TTC549 (cell line): ENCODE measurements around the gene NOX4.
"Not testable (repeated sequence)": the region's sequence is repeated elsewhere in the genome, so short reads cannot be mapped to it uniquely, and the experiment has no call there.

ENCODE experiments used
- FAIRE-seq: peaks from 2 replicates; lab custom pipeline; 2012; peaks lifted over from hg19 to GRCh38; lab: Jason Lieb, UNC

The NOX4 gene

DNA sequence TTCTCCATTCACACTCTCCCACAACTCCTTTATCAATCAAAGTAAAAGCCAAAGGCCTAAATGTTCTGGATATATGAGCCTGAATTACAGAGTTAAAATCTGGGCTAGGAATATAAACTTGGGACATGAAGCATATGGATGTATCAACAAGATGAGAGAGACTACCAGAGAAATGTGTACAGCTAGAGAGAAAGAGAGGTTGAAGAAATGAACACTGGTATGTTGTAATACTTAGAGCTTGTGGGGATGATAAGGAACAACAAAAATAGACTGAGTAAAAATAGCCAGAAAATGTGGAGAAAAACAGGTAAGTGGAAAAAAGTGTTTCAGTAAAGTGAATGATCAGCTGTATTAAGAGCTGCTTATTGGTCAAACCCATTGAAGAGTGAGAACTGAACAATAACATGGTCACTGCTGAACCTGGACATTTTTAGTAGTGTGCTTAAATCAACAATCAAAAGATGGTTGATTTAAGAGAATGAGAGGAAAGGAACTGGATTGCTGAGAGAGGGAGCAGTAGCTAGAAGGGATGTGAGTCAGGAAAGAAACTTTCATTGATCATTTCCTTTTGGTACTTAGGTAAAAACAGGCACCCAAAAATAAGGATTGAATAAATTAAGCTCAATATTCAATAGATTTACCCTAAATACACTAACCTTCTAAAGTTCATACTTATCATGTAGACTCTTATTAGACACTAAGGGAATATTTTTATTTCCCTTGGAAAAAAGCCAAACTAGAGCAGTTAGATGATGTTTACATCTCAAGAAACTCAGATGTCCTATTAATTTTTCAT is 111.0 kb downstream of the NOX4 start:
- FAIRE-seq, result not testable (repeated sequence)

DNA sequence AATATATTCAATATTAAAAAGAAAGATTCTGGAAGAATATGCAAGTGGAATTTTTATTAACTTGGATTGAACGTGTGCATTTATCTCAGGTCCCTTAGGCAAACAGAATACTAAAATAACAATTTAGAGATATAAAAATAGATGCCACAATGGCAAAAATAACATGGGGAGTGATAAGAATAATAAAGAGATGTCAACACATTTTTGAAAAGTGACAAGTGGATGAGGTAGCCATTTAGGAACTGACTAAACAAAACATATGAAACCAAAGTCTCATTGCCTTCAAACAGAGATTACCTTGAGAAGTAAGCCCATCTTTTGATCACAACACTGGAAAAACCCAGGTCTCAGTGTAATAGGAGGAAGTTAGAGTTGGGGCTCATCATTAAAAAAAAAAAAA is 112.2 kb downstream of the NOX4 start:
- FAIRE-seq, result not testable (repeated sequence)

DNA sequence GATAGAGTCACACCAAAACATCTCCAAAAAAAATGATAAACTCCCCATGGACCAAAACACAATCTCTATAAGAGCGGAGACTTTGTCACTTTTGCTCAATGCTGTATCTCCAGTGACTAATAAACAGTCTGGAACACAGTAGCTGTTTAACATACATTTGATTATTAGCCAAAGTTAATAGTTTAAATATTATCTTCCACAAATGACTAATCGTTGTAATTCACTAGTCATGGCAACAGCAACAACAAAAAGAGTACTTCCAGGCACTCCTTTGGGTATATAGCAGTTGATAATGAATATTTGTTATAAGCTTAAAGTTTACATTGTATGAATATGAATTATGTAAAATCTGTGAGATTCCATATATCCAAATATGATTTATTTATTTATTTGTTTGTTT is 121.8 kb downstream of the NOX4 start:
- not testable (repeated sequence) for FAIRE-seq

DNA sequence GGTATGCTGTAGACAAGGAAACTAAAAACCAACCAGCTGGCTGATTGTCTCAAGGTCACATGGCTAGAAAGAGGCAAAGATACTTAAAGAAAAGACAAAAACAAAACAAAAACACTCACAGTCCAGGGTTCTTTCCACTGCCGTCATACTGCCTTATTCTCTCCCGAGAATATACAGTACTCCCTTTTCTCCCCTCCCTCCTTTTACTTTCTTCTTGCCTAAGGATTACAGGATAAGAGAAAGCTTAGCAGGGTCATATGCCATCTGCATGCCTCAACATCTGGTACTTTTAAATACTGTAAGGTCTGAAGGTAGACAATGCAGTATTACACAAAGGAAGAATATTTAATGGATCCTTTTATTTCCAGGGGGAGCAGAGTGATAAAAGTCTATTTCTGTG is 126.3 kb downstream of the NOX4 start:
- not testable (repeated sequence) for FAIRE-seq

DNA sequence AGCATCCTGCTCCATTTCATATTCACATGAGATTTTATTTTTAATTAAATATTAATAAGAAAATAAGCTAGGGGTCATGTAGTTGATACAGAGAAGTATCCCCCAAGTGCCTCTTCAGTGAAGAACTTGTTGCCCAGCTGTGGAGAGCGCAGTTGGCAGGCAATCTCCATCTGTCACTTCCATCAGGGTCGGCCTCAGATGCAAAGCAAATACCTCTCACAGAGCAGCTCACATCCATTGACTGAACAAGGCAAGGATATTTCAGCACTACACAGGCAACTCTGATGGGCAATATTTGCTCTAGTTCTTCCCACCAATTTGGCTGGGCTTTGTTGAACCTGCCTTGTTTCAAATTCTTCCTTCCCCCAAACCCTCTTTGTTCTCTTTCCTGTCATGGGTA is 129.4 kb downstream of the NOX4 start:
- FAIRE-seq, result no peak

DNA sequence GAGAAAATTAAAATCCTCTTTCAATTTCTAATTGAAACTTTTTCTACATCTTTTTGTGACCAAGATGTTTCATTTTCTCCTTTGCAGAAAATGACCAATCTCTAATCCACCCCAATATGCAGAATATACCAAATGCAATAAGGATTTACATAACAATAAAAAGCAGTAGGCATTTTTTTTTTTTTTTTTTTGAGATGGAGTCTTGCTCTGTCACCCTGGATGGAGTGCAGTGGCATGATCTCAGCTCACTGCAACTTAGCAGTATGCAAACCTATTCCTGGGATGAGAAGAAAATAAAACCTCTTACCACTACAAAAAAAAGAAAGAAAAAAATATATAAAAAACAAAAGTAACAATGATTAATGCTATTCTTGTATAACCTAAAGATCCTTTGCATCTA is 132.0 kb downstream of the NOX4 start:
- not testable (repeated sequence) for FAIRE-seq

DNA sequence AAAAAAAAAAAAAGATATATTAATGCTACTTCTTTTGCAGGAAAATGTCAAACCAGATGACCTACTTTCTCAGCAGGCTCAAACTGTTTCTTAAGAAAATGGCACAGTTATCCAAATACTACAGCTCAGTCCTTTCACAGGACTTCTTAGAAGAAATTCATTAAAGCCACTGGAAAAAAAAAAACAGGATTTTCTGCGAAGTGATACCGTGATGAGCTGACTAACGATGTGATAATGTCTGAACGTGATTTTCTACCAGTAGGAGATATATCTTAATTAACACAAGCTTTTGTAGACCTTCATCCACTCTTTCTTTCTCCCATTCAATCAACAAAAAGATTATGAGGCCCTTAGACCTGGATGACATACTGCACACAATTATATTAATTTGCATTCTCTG is 132.4 kb downstream of the NOX4 start:
- no peak for FAIRE-seq

DNA sequence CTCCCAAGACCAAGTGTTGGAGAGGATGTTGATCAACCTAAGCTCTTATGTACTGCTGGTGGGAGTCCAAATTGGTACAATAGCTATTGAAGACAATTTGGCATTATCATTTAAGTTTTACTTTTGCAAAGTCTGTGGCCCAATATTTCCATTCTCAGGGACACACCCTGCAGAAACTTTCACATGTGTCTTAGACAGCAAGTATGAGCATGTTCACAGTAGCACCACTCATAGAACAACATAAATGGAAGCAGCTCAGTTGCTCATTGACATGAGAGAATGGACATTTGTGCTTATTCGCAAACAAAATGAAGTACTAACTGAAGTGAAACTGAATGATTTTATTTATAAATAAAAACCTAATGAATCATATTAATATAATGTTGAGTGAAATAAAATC is 135.5 kb downstream of the NOX4 start:
- no peak for FAIRE-seq

DNA sequence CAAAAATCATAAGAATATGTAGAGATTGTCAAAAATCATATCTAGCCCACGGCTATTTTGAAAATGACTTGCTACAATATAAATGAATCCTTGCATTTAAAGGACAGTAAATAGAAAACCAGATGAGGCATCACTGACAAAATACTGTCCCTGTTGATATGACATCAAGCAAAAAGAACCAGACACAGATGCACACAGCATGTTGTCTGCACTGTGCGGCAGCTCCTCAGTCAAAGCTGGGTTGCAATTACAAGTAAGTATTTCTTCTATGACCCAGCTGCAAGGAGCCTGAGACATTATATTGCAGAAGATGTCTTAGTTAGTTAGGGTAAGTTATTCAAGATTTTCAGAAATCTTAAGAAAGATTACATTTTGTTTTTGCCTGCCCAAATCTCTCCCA is 136.7 kb downstream of the NOX4 start:
- not testable (repeated sequence) for FAIRE-seq

DNA sequence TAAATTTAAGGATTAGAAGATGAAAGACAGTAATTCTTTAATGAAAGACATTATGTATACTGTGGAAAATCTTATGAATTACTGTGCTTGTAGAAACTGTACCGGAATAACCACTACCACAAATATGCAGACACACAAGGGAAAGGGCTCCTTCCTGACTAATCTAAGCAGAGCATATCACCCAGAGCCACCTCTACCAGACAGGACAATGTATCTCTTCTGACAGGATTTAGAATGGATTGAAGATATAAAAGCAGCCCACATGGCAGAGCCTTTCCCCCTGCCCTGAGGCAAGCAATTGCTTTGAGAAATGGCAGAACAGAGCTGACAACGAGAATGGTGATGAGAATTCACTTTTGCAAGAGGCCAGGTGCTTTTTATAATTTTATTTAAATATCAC is 144.1 kb downstream of the NOX4 start:
- no peak for FAIRE-seq

DNA sequence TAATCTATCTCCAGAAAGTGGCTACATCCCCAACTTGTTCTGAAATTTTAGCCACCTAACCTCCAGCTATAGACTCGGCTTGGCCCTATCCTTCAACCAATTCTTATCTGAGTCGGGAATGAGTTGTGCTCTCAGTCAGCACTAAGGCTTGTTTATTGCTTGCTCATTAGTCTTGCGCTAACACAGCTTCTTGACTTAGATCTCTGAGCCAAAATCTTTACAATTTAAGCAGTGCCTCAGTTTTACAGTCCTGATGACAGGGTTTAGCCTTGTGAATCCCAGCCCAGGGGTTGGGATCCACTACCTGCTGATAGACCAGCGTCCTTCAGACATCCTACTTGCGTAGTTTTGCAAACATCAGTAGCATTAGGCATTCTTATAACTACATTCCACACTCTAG is 144.6 kb downstream of the NOX4 start:
- FAIRE-seq, result no peak

DNA sequence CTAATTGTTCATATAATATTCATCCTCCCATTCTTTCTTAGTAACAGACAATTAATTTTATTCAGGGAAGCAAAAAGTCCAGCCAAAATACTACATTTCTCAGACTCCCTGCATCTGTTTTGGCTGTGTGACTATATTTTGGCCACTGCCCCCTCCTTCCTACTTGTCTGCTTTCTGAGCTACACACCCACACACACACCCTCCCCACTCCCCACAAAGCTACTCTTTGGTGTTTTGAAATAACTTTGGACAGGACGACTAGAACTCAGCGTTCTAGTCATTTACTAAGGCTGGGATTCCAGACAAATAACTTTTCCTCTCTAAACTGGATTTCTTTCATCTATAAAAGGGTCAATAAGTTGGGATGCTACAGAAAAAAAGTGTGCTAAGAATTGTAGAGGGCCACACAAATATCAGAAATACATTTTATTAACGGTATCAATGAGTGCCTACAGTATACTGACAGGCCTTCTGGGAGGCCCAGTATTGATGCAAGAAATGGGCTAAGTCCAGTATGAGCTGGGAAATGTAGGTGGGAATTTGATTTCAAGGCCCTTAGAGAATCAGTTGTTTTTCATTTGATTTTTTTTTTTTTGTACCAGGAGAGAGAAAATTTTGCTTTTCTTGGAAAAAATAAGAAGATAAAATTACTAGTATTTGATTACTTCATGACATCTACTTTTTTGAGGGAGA is 148.1 kb downstream of the NOX4 start:
- FAIRE-seq, result not testable (repeated sequence)

DNA sequence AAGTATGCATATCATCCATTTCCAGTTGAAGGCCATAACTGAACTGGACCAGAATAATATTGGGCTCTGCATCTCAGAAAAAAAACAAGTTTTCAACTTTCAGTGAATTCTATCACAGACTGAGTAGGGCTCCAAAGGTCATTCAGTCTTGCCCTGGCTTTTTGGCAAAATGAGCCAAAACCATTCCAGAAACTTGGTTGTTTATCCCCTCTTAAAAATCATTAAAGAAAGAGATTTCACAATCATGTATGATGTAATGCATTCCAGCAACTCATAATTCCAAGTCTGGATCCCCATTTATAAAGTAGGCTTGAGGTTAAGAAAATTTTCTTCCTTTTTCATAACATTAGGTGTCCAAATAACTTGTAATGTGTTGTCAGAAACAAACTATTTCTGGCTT is 150.7 kb downstream of the NOX4 start:
- not testable (repeated sequence) for FAIRE-seq

DNA sequence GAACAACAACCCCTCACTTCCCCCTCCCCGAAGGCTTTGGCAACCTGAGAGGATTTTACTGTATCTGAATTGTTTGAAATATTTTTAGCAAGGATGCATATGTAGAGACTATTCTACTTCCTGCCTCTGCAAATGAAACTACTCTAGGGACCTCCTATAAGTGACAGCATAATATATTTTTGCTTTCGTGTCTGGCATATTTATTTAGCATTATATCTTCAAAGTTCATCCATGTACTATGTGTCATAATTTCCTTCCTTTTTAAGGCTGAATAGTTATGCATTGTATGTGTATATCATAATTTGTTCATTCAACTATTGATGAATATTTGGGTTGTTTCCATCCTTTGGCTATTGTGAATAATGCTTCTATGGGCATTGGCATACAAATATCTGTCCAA is 153.1 kb downstream of the NOX4 start:
- FAIRE-seq, result not testable (repeated sequence)

DNA sequence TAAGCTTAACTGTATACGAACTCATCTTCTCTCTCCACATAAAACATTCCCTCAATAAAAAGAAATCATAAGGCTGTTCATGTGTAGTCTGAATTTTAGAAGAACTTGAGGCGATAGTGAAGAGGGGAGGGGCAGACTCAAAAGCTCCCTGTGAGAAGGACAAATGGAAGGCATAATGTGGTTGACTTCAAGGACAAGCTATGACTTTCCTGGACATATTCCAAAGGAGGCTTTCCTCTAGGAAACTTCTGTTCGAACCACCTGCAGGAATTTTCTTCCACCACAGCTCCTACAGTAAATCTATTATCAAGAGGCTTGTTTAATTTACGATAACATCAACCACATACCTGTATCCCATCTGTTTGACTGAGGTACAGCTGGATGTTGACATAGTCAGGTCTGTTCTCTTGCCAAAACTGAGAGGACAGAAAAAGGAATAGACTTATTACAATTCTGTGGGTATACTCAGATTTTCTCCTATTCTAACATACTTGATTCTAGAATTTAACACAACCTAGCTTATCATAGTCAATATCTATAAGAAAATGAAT is 154.0 kb downstream of the NOX4 start:
- not testable (repeated sequence) for FAIRE-seq

DNA sequence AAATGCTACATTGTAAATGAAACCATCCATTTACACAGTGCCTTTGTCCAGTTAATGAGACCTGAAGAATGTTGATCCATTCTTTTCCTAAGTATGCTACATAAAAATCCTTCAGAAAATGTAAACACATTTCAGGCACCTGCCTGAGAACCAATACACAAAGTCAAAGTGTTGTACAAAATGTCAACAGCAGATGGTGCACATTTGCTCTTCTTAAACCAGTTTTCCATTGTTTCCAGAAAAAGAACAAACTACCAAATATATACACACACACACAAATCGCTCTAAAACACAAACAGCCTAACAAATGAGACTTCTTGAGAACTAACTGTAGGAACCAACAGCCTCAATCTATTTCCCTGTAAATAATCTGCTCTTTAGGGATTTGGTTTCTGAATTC is 157.5 kb downstream of the NOX4 start:
- not testable (repeated sequence) for FAIRE-seq

DNA sequence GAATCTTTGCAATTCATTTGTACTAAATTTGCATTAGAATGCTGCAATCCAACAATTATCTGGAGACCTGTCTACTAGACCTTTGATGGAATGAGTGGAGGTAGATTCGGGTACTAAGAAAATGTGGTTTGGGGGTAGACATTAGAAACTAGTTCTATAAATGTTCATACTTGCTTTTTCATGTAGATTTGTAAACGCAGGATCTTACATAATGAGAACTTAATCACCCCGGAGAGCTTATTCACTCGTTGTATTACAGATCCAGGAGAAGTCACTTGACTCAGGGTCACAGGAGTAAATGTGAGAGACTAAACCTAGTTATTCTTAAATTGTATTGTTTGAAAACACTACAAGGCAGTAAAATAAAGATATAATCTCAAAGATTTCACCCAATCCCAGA is 159.2 kb downstream of the NOX4 start:
- not testable (repeated sequence) for FAIRE-seq

DNA sequence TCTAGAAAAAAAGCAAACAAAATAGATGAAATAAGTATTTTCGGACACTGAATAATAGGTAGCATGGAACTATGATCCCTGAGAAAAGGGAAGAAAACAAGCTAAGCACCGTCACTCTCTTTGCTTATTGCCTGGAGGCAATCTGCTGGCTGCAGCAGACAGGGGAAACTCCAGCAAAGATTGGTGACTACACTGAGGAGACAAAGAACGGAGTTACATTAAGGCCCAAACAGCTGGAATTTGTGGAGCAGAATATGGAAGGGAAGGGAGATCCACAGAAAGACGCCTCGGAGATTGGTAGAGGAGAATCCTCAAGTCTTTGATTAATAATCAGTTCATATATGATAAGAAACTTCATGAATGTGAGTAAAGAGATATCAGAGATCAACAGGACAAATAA is 163.3 kb downstream of the NOX4 start:
- FAIRE-seq, result no peak

DNA sequence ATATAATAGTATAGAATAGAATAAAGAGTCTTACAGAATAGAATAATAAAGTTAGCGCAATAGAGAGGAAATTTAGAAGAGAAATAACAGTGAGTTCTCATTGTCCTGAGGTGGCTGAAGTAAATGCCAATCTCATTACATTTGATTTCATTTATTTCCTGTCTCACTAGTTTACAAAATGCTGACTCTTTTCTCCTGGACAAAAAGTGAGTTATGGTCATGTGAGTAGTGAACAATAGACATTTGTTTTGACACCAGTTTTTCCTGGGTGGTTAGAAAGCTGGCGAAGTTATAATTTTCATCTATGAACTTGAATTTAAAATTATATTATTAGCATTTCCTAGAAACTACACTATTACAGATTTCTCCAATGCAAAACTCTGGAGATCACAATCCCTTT is 169.8 kb downstream of the NOX4 start:
- no peak for FAIRE-seq

DNA sequence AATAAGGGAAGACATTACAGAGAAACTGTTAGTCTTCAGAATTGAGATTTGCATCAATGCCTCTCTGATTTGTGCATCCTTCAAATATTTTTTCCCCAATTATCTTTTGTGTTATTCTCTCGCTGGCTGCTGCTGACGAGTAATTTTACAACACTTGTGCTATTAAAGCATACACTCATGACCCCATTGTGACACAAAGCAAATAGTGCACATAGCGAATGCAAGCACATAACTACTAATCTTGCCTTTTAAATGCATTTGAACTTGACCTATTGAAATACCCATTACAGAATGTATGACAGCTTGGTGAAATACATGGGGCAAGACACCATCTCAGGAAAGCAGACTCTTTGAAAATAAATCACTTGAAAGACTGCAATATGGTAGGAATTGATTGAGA is 180.6 kb downstream of the NOX4 start:
- FAIRE-seq, result not testable (repeated sequence)

DNA sequence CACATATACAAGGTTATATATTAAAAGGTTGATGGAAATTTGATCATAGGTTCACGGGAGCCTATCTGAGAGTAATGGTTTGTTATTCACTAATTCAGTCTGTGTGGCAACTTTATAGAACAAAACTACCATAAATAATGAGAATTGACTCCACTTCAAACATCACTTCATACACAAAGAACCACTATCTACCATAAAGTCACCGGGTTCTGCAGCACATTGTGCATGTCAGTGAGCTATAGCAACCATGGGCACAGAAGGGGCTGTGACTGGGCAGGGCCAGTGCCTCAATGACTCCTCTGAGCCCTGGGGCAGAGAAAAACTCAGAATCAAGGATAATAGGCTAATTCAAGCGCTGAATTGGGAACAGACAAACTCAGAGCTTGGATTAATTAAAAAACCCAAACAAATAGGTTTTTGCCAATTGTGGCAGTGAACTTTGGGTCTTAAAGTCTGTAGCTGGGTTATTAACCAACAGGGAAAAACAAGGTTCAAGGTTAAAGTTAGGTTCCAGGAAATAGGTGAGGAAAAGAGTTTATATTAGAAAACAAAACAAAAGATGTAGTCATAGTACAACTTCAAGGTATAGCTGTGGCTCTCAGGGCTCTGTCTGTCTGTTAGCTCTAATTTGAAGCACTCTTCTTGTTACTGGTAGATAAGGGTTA is 181.7 kb downstream of the NOX4 start:
- FAIRE-seq, result not testable (repeated sequence)

DNA sequence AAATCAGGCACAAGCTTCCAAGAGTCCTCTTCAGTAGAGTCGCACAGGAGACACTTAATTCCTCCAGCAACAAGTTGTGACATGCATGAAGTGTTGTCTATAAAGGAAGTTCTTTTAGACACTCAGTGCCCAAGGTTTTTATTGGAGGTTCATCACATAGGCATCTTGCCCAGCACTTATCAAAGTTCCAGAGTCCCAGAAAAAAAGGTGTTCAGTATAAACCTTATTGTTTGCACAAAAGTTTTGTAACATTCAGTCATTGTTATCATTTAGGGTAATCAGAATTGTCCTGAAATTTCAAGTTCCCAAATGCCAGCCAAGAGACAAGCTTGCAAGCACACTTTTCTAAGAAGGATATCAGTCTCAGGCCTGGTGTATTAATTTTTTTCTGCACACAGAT is 182.9 kb downstream of the NOX4 start:
- not testable (repeated sequence) for FAIRE-seq

DNA sequence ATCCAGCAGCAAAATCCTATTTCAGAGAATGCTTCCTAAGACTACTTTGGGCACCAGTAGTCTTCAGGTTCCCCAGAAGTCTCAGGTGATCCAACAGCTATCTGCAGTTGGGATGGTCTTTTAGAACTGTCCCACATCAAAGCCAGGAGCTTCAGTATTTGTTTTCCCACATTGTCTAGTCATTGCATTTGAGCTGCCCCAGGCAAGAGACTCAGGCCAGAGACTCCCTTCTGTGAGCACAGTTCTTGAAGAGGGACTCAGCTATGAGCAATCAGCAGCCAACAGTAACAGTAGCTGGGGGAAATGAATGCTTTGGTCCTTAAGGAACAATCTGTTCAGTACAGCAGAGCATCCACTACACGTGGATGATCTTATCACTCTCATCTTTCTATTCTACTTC is 188.1 kb downstream of the NOX4 start:
- FAIRE-seq, result not testable (repeated sequence)
